HepG2 (cell line): ENCODE data around the gene LZTS2. TPM values are rescaled to one million over a fixed set of nuclear protein-coding genes. Genes with fewer than 3 reads are reported as not detected.
A peak's percentile ranks its signal among the peaks of the same experiment; 100 is the strongest.

Source experiments
- ADNP ChIP-seq: sonication (generic); formaldehyde crosslinking; IDR thresholded peaks from 2 replicates; pipeline ENCODE4 v1.4.0; 2020; ENCODE audit warnings: missing genetic modification reagents
- ATF7 ChIP-seq, 2 experiments: fragments of 450-650 bp in 1 of 2; sonication (generic) in 1 of 2; formaldehyde crosslinking in 1 of 2; IDR thresholded peaks; 2 replicates each; pipeline versions ENCODE4 v1.4.0 to v1.6.1; 2016 to 2020; ENCODE audit warnings: antibody characterized with exemption in 1 of 2, mild to moderate bottlenecking in 1 of 2, missing genetic modification reagents in 1 of 2
- BHLHE40 ChIP-seq: IDR thresholded peaks from 2 replicates; pipeline ENCODE4 v1.6.1; 2011; ENCODE audit warnings: low read length, improper control_type of control experiment
- DMAP1 ChIP-seq: IDR thresholded peaks from 2 replicates; pipeline ENCODE4 v1.6.1; 2016
- ELF3 ChIP-seq: IDR thresholded peaks from 2 replicates; pipeline ENCODE4 v1.6.1; 2016; ENCODE audit warnings: missing genetic modification reagents, missing compliant biosample characterization
- ETV6 ChIP-seq: sonication (generic); formaldehyde crosslinking; conservative IDR thresholded peaks from 2 replicates; pipeline ENCODE4 v1.4.0; 2020; ENCODE audit warnings: missing genetic modification reagents
- GFI1 ChIP-seq: sonication (generic); formaldehyde crosslinking; IDR thresholded peaks from 2 replicates; pipeline ENCODE4 v1.5.0; 2020; ENCODE audit warnings: missing genetic modification reagents, mild to moderate bottlenecking, borderline replicate concordance
- MAZ ChIP-seq, 2 experiments: sonication (generic) in 1 of 2; formaldehyde crosslinking in 1 of 2; IDR thresholded peaks; 2 replicates each; pipeline versions ENCODE4 v1.5.0 to v1.6.1; 2012 to 2020; ENCODE audit warnings: low read depth in 2 of 2, mild to moderate bottlenecking in 2 of 2, borderline replicate concordance in 1 of 2, improper control_type of control experiment in 1 of 2, low read length in 1 of 2, missing genetic modification reagents in 1 of 2, moderate library complexity in 1 of 2
- MEIS2 ChIP-seq: sonication (generic); formaldehyde crosslinking; IDR thresholded peaks from 2 replicates; pipeline ENCODE4 v1.9.0; 2021; ENCODE audit warnings: mild to moderate bottlenecking, missing genetic modification reagents
- MYC ChIP-seq: sonication (generic); formaldehyde crosslinking; IDR thresholded peaks from 2 replicates; pipeline ENCODE4 v1.9.0; 2021; ENCODE audit warnings: missing genetic modification reagents, borderline replicate concordance
- PHF21A ChIP-seq: sonication (generic); formaldehyde crosslinking; IDR thresholded peaks from 2 replicates; pipeline ENCODE4 v1.5.0; 2020; ENCODE audit warnings: mild to moderate bottlenecking, missing genetic modification reagents
- POLR2G ChIP-seq: fragments of 200-400 bp; formaldehyde crosslinking; IDR thresholded peaks from 2 replicates; pipeline ENCODE4 v1.6.1; 2018; ENCODE audit warnings: mild to moderate bottlenecking, low read depth, low read length, moderate library complexity
- RBM39 ChIP-seq: fragments of 200-400 bp; formaldehyde crosslinking; IDR thresholded peaks from one replicate; pipeline ENCODE4 v1.6.1; 2018; ENCODE audit warnings: antibody characterized with exemption, mild to moderate bottlenecking, low read depth, low read length; ENCODE audit not compliant: poor library complexity, severe bottlenecking
- RFX5 ChIP-seq: IDR thresholded peaks from 2 replicates; pipeline ENCODE4 v1.6.1; 2011; ENCODE audit warnings: low read depth, low read length, improper control_type of control experiment
- TEAD3 ChIP-seq: optimal IDR thresholded peaks from 2 replicates; pipeline ENCODE3; 2016; ENCODE audit warnings: borderline replicate concordance
- THAP11 ChIP-seq: IDR thresholded peaks from 2 replicates; pipeline ENCODE4 v1.6.1; 2016; ENCODE audit warnings: missing biosample characterization, missing genetic modification reagents
- TOPORS ChIP-seq: sonication (generic); formaldehyde crosslinking; IDR thresholded peaks from 2 replicates; pipeline ENCODE4 v1.8.0; 2023; ENCODE audit warnings: mild to moderate bottlenecking, missing genetic modification reagents
- XRCC5 ChIP-seq: fragments of 200-400 bp; formaldehyde crosslinking; optimal IDR thresholded peaks from 2 replicates; pipeline ENCODE3; 2017; ENCODE audit warnings: mild to moderate bottlenecking, low read length
- ZBTB7A ChIP-seq: sonication (generic); formaldehyde crosslinking; IDR thresholded peaks from 2 replicates; pipeline ENCODE4 v1.8.0; 2022; ENCODE audit warnings: mild to moderate bottlenecking, missing genetic modification reagents
- ZFY ChIP-seq: sonication (generic); formaldehyde crosslinking; IDR thresholded peaks from 2 replicates; pipeline ENCODE4 v1.4.0; 2020; ENCODE audit warnings: missing genetic modification reagents
- ZMYM3 ChIP-seq: sonication (generic); formaldehyde crosslinking; IDR thresholded peaks from 2 replicates; pipeline ENCODE4 v1.5.1; 2020; ENCODE audit warnings: mild to moderate bottlenecking, missing genetic modification reagents
- ZMYM4 ChIP-seq: sonication (generic); formaldehyde crosslinking; IDR thresholded peaks from 2 replicates; pipeline ENCODE4 v1.8.1; 2023; ENCODE audit warnings: mild to moderate bottlenecking, missing genetic modification reagents
- ZNF614 ChIP-seq: IDR thresholded peaks from 2 replicates; pipeline ENCODE4 v1.6.1; 2018; ENCODE audit warnings: missing biosample characterization, missing genetic modification reagents, inconsistent platforms, borderline replicate concordance
- ZNF761 ChIP-seq: sonication (generic); formaldehyde crosslinking; conservative IDR thresholded peaks from 2 replicates; pipeline ENCODE4 v1.4.0; 2020; ENCODE audit warnings: mild to moderate bottlenecking, missing genetic modification reagents
- polyA plus RNA-seq, 8 experiments: library from polyadenylated mRNA; depleted of rRNA in 3 of 8; stranded (reverse) in 7 of 8; unstranded in 1 of 8; fragments of >200 nt; fragmentation: Illumina TruSeq in 4 of 8; extraction: Trizol in 4 of 8; gene quantifications; 2 replicates each; pipeline versions ENCODE4 v1.2.1 to v1.2.3, GENCODE V29; 2011 to 2016; ENCODE audit warnings: low read depth in 4 of 8, missing spikeins in 1 of 8, mixed read lengths in 1 of 8; ENCODE audit not compliant: insufficient read depth in 1 of 8
- total RNA-seq, 5 experiments: library from RNA; depleted of rRNA; stranded (reverse); fragments of >200 nt; fragmentation: Illumina TruSeq; extraction: Trizol; gene quantifications; 2 replicates each; pipeline ENCODE4 v1.2.3, GENCODE V29; 2016; ENCODE audit warnings: low read depth in 1 of 5
- TF ChIP-seq, protein P1 (sequence below): sonication (generic); formaldehyde crosslinking; IDR thresholded peaks from 2 replicates; pipeline ENCODE4 v1.8.0; 2022; ENCODE audit warnings: mild to moderate bottlenecking, missing genetic modification reagents, moderate library complexity
- TF ChIP-seq, protein P2 (sequence below): sonication (generic); formaldehyde crosslinking; IDR thresholded peaks from 2 replicates; pipeline ENCODE4; 2020; ENCODE audit warnings: missing genetic modification reagents, mild to moderate bottlenecking, borderline replicate concordance

LZTS2 gene
- total and polyA plus RNA-seq, 2 of the 13 experiments (the other 11 are each of a cell fraction or from before 2014, with no cell fraction given), result 43.6 to 65.6 TPM

DNA sequence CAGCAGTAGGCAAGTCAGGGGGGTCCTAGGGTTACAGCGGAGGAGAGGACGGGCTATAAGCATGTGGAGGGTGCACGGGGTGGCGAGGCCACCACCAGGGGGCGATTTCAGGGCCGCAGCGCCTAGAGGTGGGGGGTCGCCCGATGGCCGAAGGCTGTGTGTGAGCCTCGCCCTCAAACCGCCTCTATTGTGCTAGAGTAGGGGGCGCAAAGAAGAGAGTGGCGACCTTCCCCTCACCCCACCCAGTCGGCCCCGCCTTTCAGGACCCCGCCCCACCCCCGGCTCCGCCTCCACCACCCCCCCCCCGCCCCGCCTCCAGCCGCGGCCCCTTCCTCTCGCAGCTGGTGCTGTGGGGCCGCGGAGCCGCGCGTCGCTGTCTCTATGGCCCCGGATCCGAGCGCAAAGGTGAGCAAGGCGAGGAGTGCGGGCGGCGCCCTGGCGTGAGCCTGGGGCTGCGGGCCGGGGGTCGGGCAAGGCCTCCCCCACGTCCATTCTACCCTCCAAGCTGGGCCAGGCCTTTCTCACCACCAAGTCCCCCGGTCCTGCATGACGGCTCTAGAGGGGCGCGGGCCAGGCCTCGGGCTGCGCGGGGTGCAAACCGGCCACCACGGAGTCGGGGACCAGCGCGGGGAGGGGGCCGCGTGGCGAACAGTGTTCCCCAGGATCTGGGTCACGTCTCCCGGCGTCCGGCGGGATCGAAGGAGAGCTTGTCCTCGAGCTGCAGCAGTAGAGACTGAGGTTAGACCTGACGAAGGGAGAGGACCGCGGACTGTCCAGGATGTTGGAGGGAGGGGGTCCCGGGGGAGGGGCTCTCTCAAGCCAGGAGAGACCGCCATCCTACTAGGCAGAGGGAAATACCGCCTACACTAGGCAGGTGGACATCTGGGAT, 30.2 kb upstream of the LZTS2 start, which contains the start of gene SEMA4G (continued):
- TF ChIP-seq ZNF761 (CRISPR knock-in tag) (no peak), ZNF614 (peak; percentile 34; the same call in 1 of the 2 replicates), MYC (CRISPR knock-in tag) (peak; percentile 83), ZMYM4 (CRISPR knock-in tag) (peak; percentile 53; the same call in 1 of the 2 replicates), XRCC5 (peak; percentile 75), MEIS2 (CRISPR knock-in tag) (no peak; the same call in 1 of the 2 replicates), ADNP (CRISPR knock-in tag) (0 out of 2 replicates have a peak, but pooled peaks have one; percentile 23), RFX5 (no peak), PHF21A (CRISPR knock-in tag) (0 out of 2 replicates have a peak, but pooled peaks have one; percentile 35), ZFY (CRISPR knock-in tag) (peak; percentile 82), MAZ (IDR thresholded peaks at IDR 0.05; ENCODE audit: borderline replicate concordance, low read depth, low read length) (peak; percentile 78; the same call in 1 of the 2 replicates), MAZ (CRISPR knock-in tag; IDR thresholded peaks at IDR 0.05; ENCODE audit: low read depth) (peak; percentile 86), ATF7 (IDR thresholded peaks at IDR 0.05) (no peak), ATF7 (CRISPR knock-in tag; IDR thresholded peaks at IDR 0.05) (no peak), ZBTB7A (CRISPR knock-in tag) (peak; percentile 99), TEAD3 (CRISPR knock-in tag) (no peak), GFI1 (no peak), ZMYM3 (CRISPR knock-in tag) (peak; percentile 81), ETV6 (no peak), POLR2G (peak; percentile 37; the same call in 1 of the 2 replicates), RBM39 (peak; percentile 70), THAP11 (CRISPR knock-in tag) (peak; percentile 44; the same call in 1 of the 2 replicates), BHLHE40 (peak; percentile 24; the same call in 1 of the 2 replicates), TOPORS (CRISPR knock-in tag) (peak; percentile 83), DMAP1 (CRISPR knock-in tag) (peak; percentile 51; the same call in 1 of the 2 replicates), ELF3 (CRISPR knock-in tag) (0 out of 2 replicates have a peak, but pooled peaks have one; percentile 12)
- TF ChIP-seq, protein P1, sequence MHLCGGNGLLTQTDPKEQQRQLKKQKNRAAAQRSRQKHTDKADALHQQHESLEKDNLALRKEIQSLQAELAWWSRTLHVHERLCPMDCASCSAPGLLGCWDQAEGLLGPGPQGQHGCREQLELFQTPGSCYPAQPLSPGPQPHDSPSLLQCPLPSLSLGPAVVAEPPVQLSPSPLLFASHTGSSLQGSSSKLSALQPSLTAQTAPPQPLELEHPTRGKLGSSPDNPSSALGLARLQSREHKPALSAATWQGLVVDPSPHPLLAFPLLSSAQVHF, result peak; percentile 29; the same call in 1 of the 2 replicates
- TF ChIP-seq, protein P2, sequence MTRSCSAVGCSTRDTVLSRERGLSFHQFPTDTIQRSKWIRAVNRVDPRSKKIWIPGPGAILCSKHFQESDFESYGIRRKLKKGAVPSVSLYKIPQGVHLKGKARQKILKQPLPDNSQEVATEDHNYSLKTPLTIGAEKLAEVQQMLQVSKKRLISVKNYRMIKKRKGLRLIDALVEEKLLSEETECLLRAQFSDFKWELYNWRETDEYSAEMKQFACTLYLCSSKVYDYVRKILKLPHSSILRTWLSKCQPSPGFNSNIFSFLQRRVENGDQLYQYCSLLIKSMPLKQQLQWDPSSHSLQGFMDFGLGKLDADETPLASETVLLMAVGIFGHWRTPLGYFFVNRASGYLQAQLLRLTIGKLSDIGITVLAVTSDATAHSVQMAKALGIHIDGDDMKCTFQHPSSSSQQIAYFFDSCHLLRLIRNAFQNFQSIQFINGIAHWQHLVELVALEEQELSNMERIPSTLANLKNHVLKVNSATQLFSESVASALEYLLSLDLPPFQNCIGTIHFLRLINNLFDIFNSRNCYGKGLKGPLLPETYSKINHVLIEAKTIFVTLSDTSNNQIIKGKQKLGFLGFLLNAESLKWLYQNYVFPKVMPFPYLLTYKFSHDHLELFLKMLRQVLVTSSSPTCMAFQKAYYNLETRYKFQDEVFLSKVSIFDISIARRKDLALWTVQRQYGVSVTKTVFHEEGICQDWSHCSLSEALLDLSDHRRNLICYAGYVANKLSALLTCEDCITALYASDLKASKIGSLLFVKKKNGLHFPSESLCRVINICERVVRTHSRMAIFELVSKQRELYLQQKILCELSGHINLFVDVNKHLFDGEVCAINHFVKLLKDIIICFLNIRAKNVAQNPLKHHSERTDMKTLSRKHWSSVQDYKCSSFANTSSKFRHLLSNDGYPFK (CRISPR knock-in tag), result peak; percentile 24; the same call in 1 of the 2 replicates
